DMS53 treated with DMSO at 0.1 percent for 48 hours (cell line): ENCODE data around the gene LINGO4.
A peak's percentile ranks its signal among the peaks of the same experiment; 100 is the strongest.

Experiments
- DNase-seq: peaks from one replicate; lab custom pipeline; 2025; ENCODE audit not compliant: unreplicated experiment; lab: John Stamatoyannopoulos, UW

Gene LINGO4

DNA sequence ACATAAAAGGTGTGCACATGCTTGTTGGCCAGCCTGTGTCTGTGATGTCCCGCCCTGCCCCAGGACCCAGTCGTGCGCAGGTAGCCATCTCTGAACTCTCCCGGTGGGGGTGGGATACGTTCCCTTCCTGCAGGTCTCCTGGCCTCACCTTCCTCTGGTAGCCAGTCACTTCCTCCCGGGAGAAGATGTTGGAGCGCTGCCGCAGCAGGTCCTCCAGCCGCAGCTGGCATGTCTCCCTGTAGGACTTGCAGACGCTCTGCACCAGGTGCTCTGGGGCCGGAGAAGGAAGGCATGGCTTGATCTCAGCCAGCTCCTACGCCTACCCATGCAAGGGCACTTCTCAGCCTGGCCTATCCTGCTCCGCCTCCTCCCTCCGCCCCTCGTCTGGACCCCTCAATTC is 9.2 kb upstream of the LINGO4 start:
- DNase-seq: no peak

DNA sequence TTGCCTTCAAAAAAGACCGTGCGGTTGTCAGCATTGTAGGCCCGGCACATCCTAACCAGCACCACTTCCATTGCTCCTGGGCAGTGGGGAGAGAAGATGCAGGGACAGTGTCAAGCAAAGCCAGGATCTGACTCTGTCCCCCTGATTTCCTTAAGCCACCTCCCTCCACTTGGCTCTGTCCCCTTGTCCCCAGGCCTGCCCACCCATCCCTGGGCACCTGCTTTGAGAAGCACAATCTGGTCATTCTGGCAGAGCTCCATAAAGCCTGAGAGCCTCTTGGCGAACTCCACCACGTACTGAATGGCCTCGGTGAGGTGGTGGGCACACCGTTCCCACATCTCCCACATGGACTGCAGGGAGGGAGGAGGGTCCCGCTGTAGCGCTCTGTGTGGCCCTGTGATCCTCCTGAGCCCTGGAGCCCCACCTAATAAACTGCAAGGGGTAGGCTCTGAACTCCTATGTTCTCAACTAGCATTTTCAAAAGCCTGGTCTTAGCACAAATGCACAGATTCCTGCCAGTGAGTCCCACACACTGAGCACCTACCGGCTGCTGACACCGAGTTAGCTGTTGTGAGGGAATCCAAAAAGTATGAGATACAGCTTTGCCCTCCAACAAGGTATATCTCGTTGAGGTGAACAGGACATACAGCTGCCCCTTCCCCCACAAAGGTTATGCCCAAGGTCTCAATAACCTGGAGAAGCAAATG is 8.2 kb upstream of the LINGO4 start:
- DNase-seq: no peak

DNA sequence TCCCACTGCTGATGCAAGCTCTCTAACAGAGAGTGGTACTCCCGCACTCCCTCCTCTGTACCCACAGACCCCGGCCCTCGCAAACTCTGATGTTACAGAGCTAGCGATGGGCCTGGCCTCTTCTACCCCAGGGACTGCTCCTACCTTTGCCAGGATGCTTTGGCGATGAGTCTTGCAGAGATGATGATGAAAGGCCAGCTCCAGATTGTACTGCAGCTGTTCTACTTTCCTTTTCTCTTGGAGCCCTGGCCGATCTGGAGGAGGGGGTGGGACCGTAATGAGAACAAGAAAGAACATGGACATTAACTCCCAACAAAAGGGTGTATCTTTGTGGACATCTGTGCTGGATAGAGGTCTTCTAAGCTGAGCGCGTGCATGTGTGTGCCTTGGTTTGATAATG is 6.0 kb upstream of the LINGO4 start:
- no peak for DNase-seq

DNA sequence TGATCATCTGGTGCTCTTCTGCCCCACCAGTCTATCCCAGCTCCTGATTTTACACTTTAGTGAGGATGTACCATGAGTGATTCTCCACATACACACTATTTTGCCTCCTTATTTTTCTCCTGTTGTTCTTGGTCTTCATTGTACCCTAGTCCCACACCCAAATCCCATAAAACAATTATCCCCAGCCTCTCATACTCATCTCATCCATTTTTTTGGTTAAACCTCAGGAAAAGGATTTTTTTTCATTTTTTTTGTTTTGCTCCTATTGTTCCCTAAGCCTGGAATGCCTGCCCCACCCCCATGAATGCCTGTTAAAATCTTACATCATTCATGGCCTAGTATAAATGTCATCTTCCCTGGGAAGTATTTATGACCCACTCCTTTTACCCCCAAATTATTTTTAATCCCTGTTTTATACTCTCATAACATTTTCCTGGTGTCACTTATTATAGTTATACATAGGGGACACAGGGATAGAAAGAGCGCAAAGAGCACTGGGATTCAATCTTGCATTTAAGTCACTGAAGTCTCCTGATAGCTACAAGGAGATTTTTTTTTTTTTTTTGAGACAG is 4.9 kb upstream of the LINGO4 start:
- no peak for DNase-seq

DNA sequence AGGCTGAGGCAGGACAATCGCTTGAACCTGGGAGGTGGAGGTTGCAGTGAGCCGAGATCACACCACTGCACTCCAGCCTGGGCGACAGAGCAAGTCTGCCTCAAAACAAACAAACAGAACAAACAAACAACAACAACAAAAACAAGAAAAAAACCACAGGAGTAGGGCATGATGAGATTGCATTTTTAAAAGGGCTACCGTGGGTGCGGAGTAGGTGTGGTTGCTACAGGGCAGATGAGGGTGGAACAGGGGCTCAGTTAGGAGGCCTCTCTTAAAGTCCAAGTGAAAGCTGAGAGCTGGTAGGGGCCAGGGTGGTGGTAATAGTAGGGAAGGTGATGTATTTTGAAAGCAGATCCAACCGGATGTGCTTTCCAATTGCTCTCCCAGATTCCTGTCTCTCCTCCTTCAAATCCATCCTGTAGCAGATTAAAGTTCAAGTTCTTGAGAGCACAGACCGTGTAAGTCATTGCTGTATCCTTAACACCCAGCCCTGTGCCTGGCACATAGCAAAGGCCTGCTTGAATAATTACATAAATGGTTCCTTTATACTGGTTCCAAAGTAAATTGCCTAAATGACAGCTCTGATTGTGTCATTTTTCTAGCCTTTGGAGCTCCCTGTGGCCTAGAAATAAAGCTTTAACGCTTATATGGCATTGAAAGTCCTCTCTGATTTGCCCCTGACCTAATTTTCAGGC is 4.2 kb upstream of the LINGO4 start:
- no peak for DNase-seq

DNA sequence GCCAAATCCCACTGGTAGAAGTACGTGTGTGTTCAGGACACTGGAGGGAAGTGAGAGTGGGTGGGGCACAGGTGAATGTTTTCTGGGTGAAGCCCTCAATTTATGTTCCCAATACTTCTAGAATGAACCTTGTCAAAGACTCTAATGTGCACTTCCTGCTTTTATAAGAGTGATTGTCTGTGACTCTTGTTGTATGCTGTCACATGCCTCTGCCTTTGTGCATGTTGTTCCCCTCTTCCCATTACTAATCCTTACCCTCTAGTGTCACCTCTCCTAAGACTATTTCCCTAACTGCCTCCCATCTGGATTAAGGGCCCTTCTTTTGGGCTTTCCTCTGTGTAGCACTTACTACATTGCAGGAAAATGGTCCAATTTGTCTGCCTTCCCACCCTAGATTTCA is 2.5 kb upstream of the LINGO4 start:
- no peak for DNase-seq

DNA sequence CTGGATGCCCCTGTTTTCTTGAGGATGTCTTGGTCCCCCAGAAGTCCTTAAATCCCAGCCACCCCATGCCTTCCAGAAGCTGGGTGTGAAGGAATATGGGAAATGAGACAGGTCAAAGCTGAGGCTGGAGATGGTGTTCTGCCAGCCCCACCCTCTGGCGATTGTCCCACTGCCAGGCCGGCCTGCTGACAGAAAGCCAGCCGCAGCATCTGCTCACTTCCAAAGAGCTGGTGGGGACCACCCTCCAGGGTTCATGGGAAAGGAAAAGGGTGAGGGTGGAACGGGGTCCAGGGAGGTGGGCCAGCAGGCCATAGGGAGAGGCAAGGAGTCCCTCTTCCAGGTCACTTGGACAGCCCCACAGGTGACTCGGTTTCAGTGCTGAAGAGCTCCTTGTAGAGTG is 1.9 kb upstream of the LINGO4 start:
- DNase-seq: no peak

DNA sequence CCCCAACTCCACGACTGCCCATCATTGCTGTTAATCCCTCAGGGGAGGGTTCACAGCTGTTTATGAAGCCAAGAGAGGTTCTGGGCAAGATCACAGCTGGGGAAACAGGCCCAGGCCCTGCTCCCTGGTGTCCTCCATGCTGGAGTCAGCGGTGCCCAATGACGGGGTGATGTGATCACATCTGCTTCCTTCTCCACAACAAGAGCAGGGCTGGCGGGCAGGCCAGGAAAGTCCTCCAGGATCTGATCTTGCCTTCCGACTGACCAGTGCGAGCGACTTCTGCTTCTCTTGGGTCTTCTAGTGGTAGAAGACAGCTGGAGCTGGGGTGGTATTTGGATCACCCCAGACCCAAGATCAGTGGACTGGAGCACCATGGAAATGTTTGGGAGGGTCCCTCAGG is 951 bp upstream of the LINGO4 start:
- no peak for DNase-seq

DNA sequence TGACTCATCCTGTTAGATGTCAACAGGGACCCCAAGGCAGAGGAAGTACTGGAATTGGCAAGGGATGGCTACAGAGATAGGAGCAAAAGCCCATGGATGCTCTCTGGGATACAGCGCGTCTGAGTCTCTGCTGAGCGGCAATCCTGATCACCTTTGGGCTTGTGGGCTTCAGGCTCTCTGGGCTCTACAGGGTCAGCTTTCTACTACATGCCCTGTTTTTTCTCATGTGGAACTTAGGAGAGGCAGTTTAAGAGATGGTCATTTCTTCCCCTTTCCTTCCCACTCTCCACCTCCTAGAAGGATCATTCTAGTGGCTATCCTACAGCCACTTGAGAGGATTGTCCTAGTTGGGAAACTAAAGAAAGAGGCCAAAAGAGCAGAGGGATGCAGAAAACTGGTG is 1.3 kb downstream of the LINGO4 start:
- no peak for DNase-seq

DNA sequence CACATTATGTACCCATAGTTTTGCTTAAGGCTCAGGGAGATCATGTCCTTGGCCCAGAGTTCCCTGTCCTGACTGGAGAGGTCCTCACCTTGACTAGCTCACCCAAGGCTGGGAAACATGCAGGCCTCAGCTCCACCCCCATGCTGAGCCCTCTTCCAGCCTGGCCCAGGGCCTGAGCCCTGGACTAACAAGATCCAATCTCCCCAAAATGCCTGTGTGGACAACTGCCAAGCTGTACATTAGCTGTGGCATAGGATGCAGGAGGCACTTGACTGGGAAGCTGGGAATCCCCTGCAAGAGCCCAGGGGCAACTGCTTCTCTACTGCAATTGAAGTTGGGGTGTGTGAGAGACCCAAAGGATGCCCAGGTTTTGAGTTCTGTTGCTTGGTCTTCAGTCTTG is 2.1 kb downstream of the LINGO4 start:
- no peak for DNase-seq

DNA sequence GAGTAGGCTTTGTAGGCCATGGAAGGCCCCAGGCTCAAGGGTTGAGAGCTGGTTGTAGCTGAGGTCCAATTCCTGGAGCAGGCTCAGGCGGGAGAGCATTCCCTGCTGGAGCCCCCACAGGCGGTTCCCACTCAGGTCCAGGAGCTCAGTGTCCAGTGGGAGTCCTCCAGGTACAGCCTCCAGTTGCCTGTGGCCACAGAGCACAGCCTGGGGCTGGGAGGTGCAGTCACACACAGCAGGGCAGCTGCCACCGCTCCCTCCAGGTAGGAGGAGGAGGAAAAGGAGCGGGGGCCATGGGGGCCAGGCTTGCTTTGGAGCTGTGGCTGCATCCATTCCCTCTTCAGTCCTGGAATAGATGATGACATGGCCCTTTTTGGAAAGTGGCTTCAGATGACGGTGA is 2.8 kb downstream of the LINGO4 start:
- DNase-seq: no peak

DNA sequence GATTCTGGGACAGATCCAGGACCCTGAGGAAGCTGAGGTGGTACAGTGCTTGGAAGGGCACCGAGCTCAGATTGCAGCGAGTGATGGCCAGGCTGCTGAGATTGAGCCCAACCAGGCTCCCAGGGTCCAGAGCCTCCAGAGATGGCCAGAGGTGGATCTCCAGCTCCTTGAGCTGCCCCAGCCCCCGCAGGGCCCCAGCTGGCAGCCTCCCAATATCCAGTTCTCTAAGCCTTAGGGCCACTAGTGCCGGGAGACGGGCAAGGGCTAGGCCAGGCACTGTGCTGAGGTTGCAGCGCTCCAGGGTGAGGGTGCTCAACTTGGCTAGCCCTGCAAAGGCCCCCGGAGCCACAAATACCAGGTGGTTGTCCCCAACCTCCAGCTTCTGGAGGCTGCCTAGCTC is 3.4 kb downstream of the LINGO4 start:
- no peak for DNase-seq

DNA sequence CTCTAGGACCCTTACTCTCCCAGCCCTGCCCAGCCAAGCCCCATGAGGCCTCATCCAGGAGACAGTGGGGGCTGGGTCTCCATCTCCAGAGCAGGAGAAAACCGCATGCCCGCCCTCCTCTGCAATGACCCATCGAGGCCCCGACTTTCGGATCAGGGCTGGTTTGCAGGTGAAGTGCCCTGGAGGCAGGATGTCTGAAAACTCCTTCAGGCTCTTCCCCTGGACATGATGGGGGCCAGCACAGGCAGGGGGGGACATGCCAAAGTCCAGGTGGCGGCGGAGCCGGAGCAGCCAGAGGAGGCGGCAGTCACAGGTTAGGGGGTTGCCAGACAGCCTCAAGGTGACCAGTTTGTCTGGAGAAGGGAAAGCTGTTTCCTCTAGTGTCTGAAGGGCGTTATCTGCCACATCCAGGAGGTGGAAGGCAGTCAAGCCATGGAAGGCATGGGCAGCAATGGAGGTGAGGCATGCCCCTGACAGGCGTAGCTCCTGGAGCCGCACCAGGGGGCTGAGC is 3.9 kb downstream of the LINGO4 start:
- DNase-seq: no peak

DNA sequence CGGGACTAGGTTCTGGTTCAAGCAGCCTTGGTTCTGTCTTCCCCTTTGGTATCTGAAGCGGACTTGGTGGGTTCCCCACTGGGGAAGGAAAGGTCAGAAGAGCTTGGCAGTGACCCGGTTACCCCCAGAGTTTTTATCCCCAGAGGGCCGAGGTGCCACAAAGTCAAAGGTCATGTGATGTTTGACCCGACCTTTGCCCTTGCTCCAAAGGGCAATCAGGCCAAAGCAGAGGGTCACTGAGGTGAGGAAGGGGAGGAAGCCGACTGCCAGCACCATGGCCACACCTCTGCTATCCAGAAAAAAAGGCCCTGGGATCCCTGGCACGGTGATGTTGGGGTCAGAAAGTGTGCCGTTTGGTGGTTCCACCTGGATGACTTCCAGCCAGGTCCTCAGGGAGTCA is 4.4 kb downstream of the LINGO4 start:
- no peak for DNase-seq

DNA sequence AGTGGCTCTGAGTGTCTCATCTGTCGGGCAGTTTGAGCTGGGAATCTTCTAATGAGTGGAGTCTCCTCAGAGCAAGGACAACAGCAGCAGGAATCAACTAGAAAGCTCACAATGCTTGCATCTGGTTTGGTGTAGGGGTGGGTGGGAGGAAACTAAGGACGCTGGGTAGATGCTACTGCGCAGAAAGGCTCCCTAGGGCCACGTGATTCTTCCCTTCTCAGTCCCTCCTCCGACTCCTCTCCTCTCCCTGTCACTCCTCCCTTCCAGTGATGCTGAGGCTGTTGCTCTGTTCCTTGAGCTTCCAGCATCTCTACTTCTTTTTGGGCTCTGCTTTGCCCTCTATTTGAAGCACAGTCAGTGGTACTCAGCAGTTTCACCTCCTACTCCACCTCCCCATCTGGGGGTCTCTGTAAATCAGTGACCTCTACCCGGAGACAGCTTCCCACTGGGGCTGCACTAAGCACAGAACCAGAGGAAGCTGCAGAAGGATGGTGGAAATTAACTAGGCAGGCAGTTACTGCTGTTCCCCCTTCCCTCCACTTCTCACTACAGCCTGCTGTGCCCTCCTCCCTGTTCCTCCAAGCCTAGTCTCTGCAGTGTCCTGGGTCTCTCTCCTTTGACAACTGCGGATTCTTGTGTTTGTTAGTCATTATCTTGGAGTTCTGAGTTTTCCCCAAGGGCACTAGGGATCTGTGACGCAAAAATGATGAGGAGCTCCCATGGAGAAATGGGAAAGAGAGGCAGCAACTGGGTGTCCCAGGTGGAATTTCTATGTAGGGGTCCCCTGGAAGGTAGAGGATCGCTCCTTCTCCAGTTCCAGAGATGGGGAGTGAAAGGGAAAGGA is 5.8 kb downstream of the LINGO4 start:
- no peak for DNase-seq

DNA sequence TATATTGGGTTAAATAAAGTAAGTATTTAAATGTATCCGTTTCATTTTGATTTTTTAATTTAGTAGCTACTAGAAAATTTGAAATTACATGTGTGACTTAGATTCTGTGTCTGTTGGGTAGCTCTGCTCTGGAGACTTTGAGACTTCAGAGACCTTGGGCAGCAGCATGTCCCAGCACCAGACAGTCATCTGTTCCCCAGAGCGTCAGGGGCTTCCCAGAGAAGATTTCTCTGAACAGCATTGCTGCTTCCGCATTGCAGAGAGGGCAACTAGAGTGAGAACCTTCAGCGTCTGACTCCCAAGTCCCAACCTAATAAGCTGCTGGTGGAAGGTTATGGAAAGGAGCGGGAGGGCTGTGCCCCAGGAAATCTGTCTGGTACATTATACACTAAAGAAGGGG is 6.6 kb downstream of the LINGO4 start:
- no peak for DNase-seq

DNA sequence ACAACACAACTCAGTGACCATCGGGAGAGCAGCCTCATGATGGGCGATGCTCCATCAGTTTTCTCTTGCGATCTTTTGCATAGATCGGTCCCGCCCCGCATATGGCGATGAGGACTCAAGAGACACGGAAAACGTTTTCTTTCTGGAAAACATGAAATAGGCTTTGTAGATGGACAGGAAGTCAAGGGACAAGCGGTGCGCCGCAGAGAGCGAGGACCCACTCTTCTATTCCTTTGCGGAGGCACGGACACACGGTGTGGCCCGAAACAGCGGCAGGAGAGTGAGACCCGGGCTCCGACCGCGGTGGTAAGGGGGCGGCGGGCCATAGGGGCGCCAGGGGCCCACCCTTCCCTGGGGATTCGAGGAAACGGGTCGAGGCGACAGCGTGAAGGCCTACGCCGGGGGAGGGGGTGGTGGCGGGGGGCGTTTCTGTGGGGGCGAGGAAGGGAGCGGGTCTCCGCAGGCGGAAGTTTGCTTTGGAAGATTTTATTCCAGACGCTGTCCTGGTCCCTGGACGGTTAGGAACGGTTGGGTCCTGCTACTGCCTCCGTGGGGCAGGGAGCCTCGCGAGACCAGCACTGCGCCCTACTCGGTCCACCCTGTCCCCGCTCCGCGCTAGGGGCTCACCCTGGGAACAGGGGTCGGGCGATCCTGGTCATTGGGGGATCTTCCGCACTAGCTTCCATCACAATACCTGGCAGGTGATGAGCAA is 14.1 kb downstream of the LINGO4 start:
- DNase-seq: peak; percentile 30

DNA sequence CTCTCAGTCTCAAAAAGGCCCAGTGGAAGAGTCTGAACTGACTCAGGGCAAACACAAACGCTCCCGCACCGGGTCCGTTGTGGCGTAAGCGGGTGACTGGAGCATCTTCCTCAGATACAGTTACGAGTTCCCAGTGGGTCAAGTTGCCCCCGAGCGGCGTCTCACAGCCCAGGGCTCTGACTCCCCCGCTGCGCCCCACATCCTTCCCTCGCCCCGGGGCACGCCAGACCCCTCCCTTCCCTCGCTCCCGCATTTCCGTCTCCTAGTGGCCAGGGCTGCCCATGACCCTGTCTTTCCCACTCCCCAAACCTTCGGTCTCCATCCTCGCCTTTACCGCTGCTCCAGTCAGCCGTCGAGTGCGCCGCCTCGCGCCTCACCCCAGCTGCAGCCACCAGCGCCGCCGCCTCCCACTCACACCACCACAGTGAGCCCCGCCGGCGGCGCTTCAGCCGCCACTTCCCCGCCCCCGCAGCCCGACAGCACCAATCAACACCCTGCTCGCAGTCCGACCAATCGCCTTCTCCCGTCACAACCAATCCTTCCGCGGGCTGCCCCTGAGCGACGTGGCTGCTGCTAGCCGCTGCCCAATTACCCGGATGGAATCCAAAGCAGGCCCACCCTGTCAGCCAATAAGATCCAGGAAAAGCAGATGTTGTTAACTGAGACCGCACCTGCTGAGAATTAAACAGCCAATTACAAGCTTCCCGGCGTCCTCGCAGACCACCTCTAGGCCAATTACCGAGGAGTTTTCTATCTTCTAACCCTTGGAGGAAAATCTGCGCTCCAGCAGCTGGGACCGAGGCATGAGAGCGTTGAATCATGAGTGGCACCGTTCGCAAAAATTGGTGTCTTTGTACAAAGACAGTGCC is 14.9 kb downstream of the LINGO4 start, which contains the start of gene TDRKH:
TDRKH (minus strand) TSS at position 430 of the 869 bp plus-strand sequence. CDS start 7,478 bp downstream, outside the sequence.
- peak; percentile 99 for DNase-seq

DNA sequence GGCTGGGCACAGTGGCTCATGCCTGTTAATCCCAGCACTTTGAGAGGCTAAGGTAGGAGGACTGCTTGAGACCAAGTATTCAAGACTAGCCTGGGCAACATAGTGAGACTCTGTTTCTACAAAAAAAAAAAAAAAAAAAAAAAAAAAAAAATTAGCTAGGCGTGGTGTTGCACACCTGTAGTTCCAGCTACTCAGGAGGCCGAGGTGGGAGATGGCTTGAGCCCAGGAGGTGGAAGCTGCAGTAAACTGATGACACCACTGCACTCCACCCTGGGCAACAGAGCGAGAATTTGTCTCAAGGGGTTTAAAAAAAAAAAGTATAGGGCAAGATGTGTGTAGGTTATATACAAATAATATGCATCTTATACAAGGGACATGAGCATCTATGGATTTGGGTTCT is 17.5 kb downstream of the LINGO4 start:
- no peak for DNase-seq

DNA sequence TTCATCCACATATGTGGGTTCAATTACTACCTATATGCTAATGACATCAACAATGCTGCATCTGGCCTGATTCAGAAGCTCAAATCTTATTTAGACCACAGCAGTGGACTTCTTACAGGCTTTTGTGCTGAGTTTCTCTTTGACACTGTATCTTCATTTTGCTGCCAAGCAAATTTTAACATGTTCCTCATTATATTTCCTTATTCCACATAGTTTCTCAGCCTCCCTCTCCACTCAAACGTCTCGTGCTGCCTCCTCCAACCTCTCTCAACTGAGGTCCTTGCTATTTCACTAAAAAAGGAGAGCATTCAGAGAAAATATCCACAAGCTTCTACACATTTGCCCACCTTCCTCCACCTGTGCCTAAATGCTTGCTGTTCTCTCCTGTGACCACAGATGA is 21.4 kb downstream of the LINGO4 start:
- no peak for DNase-seq
